Measurements from ENCODE around the gene ADAM10. TPM values are rescaled to one million over a fixed set of nuclear protein-coding genes. Genes with fewer than 3 reads are reported as not detected.

Gene ADAM10
- total RNA-seq, 1 donor from 2014 or later, result 87.7 TPM

GRCh38 chr15:58546635-58547627, 202.6 kb downstream of the ADAM10 start:
- H3K9me3 Mint-ChIP-seq, result no peaks in the 10 kb centered on the region
- ATAC-seq (ENCODE audit: low read depth) (no peak), DNase-seq (no peak)
- ChIA-PET POLR2A (no interaction called here), CTCF (no interaction called here)
- peaks cover 9% of the 10 kb centered on the region for H3K4me1 Mint-ChIP-seq
- no peak for TF ChIP-seq CTCF (IDR thresholded peaks at IDR 0.05)
- intact Hi-C loops (cut with micrococcal nuclease), result no loop called here
- H3K27ac Mint-ChIP-seq, result no peak overlapping the region
- H3K36me3 Mint-ChIP-seq (ENCODE audit: low read depth), result no peaks in the 10 kb centered on the region
- peaks cover 21% of the 10 kb centered on the region for H3K27me3 Mint-ChIP-seq
- H3K4me3 Mint-ChIP-seq, result no peak overlapping the region

- DNase-seq (no peak), ATAC-seq (ENCODE audit: low read depth) (no peak)
- POLR2A ChIA-PET, result no interaction called here
- Mint-ChIP-seq H3K9me3 (no peaks in the 10 kb centered on the region), H3K4me1 (peaks cover 3% of the 10 kb centered on the region), H3K27me3 (peaks cover 14% of the 10 kb centered on the region), H3K4me3 (no peak overlapping the region), H3K27ac (no peak overlapping the region), H3K36me3 (ENCODE audit: low read depth) (no peaks in the 10 kb centered on the region)
- intact Hi-C loops (cut with micrococcal nuclease), result no loop called here
- CTCF ChIA-PET, result no interaction called here
- TF ChIP-seq CTCF (IDR thresholded peaks at IDR 0.05), result no peak
Observed at GRCh38 chr15:58546066-58546591, 203.4 kb downstream of the ADAM10 start.

GRCh38 chr15:58545307-58546065, 204.0 kb downstream of the ADAM10 start:
- no peak for DNase-seq
- Mint-ChIP-seq H3K36me3 (ENCODE audit: low read depth) (no peaks in the 10 kb centered on the region), H3K27ac (no peak overlapping the region), H3K9me3 (no peaks in the 10 kb centered on the region), H3K4me3 (no peak overlapping the region), H3K27me3 (peaks cover 12% of the 10 kb centered on the region), H3K4me1 (no peaks in the 10 kb centered on the region)
- TF ChIP-seq CTCF (IDR thresholded peaks at IDR 0.05), result no peak
- no peak for ATAC-seq (ENCODE audit: low read depth)
- POLR2A ChIA-PET, result no interaction called here
- intact Hi-C loops (cut with micrococcal nuclease), result no loop called here
- CTCF ChIA-PET, result no interaction called here

GRCh38 chr15:58544756-58545155, 204.8 kb downstream of the ADAM10 start:
- POLR2A ChIA-PET, result no interaction called here
- intact Hi-C loops (cut with micrococcal nuclease), result no loop called here
- no peak overlapping the region for H3K4me3 Mint-ChIP-seq

More at GRCh38 chr15:58544756-58545155, 204.8 kb downstream of the ADAM10 start:
- CTCF ChIA-PET, result no interaction called here
- DNase-seq (no peak), ATAC-seq (ENCODE audit: low read depth) (no peak)
- TF ChIP-seq CTCF (IDR thresholded peaks at IDR 0.05), result no peak
- no peak overlapping the region for H3K27ac Mint-ChIP-seq
- H3K36me3 Mint-ChIP-seq (ENCODE audit: low read depth), result no peaks in the 10 kb centered on the region
- H3K9me3 Mint-ChIP-seq, result no peaks in the 10 kb centered on the region
- H3K27me3 Mint-ChIP-seq, result peaks cover 5% of the 10 kb centered on the region
- no peaks in the 10 kb centered on the region for H3K4me1 Mint-ChIP-seq
